NCI-H345 treated with DMSO at 0.1 percent for 48 hours (cell line): ENCODE measurements around the gene CILP2.
A peak's percentile ranks its signal among the peaks of the same experiment; 100 is the strongest.

Experiments used
- DNase-seq: peaks from one replicate; lab custom pipeline; 2025; ENCODE audit not compliant: unreplicated experiment; lab: John Stamatoyannopoulos, UW

The CILP2 gene, protein sequence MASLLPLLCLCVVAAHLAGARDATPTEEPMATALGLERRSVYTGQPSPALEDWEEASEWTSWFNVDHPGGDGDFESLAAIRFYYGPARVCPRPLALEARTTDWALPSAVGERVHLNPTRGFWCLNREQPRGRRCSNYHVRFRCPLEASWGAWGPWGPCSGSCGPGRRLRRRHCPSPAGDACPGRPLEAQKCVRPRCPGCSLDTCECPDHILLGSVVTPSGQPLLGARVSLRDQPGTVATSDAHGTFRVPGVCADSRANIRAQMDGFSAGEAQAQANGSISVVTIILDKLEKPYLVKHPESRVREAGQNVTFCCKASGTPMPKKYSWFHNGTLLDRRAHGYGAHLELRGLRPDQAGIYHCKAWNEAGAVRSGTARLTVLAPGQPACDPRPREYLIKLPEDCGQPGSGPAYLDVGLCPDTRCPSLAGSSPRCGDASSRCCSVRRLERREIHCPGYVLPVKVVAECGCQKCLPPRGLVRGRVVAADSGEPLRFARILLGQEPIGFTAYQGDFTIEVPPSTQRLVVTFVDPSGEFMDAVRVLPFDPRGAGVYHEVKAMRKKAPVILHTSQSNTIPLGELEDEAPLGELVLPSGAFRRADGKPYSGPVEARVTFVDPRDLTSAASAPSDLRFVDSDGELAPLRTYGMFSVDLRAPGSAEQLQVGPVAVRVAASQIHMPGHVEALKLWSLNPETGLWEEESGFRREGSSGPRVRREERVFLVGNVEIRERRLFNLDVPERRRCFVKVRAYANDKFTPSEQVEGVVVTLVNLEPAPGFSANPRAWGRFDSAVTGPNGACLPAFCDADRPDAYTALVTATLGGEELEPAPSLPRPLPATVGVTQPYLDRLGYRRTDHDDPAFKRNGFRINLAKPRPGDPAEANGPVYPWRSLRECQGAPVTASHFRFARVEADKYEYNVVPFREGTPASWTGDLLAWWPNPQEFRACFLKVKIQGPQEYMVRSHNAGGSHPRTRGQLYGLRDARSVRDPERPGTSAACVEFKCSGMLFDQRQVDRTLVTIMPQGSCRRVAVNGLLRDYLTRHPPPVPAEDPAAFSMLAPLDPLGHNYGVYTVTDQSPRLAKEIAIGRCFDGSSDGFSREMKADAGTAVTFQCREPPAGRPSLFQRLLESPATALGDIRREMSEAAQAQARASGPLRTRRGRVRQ

DNA sequence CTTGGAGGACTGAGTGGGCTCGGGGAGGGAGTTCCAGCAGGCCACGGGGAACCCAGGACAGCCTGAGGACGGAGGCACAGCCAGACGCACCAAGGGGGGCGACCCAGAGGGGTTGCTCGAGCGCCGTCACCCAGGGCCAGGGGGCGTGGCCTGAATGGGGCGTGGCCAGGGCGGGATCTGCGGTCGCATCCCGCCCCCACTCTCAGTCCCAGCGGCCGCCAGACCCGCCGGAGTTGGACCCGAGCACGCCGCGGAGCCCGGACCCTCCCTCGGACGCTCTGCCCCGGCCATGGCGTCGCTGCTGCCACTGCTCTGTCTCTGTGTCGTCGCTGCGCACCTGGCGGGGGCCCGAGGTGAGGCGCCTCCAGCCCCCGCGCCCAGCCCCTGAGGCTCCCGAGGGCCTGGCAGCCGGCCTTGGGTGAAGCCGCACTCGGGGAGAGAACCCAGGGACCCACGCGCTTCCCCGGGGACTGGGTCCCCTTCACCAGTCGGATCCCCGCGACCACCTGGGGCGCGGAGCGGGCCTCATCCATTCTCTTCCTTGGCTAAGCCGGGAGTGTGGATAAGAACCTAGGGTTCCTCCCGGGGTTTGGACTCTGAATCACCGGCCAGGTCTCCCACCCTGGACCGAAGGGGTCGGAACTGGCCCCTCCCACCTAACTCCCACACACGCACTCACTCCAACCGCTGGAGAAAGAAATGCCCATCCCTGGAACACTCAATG, at the start of gene CILP2:
Gene CILP2, plus strand, starts transcription at position 205 of the 724 bp plus-strand sequence. Its CDS starts 85 bp downstream, at position 290.
- no peak for DNase-seq

DNA sequence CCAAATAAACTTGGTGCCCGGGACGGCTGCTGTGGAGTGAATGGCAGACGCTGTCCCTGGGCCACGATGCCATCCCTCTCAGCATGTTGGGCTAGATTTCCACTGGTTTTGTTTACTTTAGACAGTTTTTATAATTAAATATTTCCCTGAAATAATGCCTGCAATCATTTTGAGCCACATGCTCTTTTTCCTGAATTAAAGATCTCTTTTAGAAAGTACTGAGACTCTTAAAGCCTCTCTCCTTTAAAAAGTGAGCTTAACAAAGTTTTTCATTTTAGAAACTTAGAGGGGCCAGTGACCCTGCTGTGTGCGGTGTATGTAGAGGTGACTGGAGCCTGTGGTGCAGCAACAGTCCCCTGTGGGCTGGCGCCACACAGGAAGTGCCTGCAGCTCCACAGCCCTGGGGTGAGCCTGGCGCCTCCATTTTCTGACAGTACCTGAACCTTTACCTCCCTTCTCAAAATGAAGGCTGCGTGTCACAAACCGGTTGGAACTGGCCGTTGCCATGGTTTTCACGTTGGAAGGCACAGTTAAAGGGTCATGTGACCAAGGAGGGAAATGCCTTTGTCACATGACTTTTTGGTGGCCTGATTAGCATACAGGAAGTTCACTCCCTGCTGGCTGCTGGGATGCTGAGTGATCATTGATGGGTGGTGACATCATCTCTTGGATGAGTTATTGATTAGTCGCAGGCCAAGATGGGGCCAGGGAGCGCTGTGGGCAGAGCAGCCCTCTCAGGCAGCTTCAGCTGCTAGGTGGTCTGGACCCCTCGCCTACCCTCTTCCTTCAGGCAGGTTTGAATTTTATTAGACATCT, 49.0 kb upstream of the CILP2 start:
- peak; percentile 47 for DNase-seq

DNA sequence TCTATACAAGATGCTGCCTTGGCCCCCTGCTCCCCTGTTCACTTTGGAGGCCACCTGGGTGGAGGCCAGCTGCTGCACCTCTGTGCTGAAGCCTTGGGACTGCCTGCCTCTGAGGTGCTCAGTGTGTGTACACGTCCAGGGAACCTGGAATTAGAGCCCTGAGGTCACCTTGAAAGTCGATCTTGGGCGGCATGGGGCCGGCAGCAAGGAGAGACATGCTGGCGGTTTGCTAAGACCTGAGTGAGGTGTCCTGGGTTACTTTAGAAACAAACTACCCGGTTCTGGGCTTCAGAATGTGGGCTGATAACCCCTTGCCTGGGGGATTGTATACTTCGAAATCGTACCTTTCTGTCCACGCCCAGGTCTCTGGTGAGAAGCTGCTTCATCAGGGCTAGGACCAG, 48.3 kb upstream of the CILP2 start:
- no peak for DNase-seq

DNA sequence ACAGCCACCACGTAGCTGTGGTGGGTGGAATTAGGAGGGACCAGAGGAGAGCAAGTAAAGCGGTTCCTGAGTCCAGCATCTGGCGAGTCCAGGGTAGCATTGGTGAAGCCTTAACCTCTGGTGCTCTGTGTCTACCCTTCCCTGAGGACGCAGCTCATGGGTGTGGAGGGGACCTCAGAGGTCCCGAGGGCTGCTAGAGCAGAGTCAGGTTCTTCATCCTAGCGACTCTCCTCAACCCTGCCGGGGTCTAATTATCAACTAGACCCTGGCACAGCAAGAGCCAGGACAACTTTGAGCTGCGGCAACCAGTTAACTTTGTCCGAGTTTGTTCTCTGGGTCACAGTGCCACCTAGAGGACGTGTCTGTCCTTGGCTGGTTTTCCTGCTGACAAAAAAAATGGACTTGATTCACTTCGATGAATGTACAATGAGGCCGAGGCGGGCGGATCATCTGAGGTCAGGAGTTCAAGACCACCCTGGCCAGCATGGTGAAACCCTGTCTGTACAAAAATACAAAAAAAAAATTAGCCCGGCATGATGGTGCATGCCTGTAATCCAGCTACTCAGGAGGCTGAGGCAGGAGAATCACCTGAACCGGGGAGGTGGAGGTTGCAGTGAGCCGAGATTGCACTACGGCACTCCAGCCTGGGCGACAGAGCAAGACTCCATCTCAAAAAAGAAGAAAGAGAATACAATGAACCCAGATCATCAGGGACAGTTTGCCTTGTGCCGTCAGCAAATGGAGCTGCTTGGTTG, 47.7 kb upstream of the CILP2 start:
- DNase-seq, result peak; percentile 61

DNA sequence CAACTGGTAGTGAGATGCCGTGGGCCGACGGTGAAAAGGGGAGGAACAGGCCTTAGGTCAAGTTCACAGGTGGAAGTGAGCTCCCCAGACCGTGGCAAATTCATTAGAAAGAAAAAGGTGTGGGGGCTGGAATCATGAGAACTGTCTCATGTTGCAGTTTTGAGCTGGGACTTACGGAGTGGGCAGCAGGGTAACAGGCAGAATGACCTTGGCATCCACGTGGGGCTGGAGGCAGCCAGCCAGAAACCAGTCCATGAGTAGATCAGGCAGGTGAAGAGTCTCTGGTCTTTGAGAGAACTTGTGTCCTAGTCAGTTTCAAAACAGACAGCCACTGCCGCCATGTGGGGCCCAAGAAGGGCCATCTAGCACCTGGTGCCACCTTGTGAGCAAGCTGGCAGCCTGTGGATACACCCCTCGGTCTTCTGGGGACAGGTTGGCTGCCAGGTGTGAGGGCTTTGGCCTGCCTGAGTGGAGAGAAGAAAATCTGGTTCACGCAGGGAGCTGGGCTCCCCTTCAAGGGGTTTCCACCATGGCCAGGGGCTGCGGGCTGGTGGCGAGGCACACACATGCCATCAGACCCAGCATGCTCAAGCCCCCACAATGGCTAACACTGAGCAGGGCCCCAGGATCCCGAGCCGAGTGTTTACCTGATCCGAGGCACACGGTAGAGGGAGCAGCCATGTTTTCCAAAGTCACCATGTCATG, 46.6 kb upstream of the CILP2 start:
- no peak for DNase-seq

DNA sequence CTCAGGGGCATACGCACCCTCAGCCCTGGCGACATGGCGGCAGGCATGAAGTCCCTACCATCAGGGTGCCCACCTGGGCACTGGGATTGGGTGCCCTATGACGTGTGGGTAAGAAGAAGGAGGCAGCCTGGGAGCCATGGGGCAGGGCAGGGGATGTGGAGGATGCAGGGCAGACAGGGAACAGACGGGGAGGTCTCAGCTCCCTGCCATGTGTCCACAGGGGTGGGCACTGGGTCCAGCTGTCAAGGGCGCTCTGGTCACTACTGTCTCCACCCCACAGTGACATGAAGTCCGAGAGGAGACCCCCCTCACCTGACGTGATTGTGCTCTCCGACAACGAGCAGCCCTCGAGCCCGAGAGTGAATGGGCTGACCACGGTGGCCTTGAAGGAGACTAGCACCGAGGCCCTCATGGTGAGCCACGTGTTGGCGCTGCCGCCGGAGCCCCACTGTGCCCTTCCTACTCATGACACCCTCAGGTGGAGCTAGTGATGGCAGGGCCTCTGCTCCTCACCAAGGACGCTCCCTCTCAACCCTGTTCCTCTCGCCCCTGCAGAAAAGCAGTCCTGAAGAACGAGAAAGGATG, 45.9 kb upstream of the CILP2 start:
- DNase-seq, result no peak

DNA sequence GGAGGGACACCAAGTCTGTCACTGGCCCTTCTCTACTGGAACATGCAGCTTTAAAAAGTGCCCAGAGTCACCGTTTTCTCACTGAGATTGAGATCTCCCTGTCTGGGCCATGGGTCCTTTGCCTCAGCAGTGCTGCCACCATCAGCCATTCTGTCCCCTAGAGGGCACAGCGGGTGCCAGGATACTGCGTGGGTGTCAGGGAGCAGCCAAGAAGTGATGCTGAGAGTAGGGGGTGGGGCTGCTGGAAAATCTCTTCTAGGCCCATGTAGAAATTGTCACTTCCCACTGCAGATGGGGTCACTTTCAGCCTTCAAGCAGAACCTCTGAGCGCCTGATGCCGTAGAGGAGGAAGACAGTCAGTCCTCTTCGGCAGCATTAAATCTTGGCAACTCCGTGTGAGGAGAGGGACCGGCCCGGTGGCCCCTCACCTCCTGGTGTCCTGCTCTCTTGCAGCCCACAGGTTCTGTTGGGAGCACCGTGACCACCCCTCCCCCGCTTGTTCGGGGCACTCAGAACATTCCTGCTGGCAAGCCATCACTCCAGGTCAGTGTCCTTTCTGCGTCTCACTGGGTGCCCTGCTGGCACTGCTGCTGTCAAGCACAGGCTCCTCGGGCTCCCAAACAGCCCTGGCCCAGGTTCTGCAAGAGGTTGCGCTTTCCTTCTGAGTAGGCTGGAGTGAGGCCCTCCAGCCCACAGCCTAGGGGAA, 44.1 kb upstream of the CILP2 start:
- DNase-seq, result no peak

DNA sequence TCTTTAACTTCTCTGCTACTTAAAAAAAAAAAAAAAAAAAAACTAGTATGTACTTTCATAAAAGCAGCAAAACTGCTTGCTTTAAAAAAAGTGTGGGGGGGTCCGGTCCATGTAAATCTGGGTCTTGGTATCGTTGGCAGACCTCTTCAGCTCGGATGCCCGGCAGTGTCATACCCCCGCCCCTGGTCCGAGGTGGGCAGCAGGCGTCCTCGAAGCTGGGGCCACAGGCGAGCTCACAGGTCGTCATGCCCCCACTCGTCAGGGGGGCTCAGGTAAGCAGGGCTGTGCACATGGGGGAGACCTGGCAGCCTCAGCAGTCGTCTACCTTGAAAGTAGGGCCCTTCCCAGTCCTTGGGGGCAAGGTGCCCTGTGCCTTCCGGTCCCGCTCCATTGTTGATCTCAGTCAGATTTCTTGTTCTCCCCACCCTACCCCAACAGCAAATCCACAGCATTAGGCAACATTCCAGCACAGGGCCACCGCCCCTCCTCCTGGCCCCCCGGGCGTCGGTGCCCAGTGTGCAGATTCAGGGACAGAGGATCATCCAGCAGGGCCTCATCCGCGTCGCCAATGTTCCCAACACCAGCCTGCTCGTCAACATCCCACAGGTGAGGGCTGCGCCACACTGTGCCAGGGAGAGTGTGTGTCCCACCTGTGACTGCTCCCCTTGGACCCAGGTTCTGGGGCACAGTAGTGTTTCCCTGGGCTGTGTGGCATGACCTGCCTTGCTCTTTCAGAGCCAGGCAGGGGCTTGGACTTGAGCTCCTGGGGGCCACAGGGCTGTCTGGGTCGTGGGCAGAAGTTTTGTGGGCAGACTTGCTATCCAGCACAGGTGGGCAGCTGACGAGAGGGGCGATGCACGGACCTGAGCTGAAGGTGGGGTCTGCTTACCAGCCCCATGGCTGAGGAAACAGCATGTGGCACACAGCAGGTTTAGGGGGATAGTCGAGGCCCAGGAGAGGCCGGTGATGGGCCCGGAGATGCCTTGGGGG, 42.2 kb upstream of the CILP2 start:
- DNase-seq, result no peak

DNA sequence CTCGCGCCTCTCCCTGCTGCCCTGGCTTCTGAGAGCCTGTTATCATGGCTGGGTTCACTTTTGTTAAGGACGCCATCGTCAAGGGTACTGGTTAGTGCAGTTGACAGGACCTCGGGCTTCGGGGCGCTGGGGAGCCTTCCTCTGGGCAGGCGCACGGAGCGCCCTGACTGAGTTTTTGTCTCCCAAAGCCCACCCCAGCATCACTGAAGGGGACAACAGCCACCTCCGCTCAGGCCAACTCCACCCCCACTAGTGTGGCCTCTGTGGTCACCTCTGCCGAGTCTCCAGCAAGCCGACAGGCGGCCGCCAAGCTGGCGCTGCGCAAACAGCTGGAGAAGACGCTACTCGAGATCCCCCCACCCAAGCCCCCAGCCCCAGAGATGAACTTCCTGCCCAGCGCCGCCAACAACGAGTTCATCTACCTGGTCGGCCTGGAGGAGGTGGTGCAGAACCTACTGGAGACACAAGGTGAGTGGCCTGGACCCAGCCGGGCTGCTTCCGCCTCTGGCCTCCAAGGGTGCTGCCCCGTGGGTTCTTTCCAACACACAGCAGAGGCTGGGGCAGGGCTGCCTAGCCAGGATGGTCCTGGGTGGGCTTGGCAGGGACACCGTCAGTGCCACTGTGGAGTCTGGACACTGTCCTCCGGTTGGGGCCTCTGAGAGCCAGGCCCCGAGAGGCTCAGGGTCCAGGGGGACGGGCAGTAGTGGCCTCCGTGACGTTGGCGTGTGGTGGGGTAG, 39.6 kb upstream of the CILP2 start:
- DNase-seq, result no peak

DNA sequence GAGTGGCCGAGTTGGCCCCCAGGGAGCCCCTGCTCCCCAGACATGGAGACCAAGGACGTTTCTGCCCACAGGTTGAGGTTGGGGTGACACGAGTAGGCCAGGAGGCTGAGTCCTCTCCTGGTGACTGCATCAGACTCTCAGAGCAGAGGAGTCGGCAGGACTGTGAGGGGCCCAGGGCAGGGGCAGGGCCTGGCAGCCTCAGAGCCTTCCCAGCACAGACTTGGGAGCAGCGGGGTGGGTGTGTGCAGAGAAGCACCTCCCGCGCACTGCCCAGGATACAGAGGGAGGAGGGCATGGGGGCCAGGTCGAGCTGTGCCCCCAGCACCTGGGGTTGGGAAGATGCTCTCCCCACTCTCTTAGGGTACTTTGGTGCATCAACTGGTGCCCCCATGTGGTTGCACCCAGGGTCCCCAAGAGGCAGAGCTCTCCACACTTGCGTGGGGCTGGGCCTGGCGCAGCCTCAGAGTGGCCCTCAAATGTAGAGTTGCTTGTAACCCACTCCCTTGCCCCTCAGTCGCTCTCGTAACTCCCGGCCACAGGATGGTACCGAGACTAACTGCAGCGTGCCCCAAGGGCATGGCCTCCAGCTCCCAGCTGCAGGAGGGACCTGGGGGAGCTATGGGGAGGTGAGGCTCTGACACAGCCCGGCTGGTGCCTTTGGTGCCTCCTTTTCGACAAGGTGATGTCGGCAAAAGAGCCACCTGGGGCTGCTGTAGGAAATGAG, 38.6 kb upstream of the CILP2 start:
- no peak for DNase-seq

DNA sequence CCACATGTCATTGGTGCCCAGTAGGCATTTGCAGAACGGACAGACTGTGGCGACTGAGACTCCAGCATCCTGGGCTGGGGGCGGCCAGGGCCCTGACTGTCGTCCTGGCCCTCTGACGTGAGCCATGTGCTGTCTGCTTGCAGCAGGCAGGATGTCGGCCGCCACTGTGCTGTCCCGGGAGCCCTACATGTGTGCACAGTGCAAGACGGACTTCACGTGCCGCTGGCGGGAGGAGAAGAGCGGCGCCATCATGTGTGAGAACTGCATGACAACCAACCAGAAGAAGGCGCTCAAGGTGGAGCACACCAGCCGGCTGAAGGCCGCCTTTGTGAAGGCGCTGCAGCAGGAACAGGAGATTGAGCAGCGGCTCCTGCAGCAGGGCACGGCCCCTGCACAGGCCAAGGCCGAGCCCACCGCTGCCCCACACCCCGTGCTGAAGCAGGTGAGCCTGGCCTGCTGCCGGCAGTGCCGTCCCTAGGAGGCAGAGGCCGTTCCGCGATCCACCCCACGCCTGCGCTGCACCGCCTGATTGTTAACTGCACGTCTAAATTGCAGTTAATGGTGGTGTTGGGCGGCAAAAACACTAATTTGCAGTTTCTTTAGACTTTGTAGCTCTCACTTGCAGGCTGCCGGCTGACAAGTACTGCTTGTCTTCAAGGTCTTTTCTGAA, 37.0 kb upstream of the CILP2 start:
- no peak for DNase-seq

DNA sequence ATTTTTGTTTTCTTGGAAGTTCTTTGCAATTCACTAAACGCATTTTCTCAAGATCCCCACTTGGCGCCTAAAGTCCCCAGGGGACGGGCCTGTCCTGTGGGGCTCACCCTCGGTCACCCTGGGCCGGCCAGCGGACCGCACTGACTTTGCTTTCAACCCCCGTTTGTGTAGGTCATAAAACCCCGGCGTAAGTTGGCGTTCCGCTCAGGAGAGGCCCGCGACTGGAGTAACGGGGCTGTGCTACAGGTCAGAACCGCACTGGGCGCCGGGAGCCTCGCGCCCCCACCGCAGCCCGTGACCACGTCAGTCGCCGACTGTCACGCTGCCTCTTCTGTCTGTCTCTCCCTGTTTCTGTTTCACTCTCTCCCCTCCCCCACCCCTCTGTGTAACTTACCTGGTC, 36.3 kb upstream of the CILP2 start:
- no peak for DNase-seq

DNA sequence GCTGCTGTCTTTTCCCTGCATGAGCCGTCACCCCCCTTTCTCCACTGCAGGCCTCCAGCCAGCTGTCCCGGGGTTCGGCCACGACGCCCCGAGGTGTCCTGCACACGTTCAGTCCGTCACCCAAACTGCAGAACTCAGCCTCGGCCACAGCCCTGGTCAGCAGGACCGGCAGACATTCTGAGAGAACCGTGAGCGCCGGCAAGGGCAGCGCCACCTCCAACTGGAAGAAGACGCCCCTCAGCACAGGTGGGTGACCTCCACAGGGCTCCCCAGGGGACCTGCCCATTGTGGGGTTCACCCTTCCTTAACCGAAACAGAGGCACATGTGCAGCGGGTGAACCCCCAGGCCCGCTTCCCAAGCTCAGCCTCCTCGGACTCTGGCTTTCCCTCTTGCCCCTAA, 35.8 kb upstream of the CILP2 start:
- DNase-seq, result no peak

DNA sequence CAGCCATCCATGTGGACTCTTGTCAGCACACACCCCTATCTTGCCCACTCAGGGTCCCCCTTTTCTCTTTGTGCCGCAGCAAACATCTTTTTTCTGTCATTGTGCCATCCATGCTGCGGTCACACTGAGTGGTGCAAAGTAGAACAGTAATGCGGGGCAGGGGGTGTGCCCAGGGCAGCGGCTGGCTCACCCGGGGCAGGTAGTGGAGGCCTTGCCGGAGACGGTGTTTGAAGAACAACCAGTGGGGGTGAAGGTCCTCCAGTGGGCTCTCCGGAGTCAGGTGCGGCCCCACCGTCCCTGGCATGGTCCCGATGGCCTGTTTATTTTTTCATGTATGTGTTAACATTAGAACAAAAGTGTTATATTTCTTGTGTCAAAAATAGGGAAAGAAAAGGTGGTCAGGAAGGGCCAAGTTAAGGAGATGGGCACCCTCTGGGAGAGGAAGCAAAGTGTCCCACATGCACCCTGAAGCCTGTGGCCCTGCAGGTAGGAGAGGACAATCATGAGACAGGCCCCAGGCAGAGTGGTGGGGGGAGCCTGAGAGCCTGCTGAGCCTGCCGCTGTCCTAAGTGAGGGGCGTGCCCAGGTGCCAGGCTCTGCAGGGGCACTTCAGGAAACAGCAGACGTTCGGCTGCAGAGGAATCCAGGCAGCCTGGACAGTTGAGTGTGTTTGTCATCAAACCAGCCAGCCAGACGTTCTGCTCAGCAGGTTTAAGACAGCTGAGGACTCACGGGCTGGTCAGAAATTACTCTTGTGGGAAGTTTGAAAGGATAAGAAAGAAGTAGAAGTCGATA, 35.1 kb upstream of the CILP2 start:
- DNase-seq, result no peak
